HEK293T (cell line): ENCODE measurements around the gene COPS2.
"Not testable (repeated sequence)": the region's sequence is repeated elsewhere in the genome, so short reads cannot be mapped to it uniquely, and the experiment has no call there.

Experiments
- CTCF ChIA-PET: fragments of 350-600 bp; formaldehyde crosslinking; extraction: SDS; loops from one replicate; lab custom pipeline; 2021; ENCODE audit warnings: antibody characterized with exemption, inconsistent platforms; lab: Yijun Ruan, JAX
- POLR2A ChIA-PET: fragments of 350-600 bp; formaldehyde crosslinking; extraction: SDS; loops from one replicate; lab custom pipeline; 2020; ENCODE audit warnings: antibody characterized with exemption, inconsistent platforms; lab: Yijun Ruan, JAX
- DNase-seq: peaks from one replicate; pipeline ENCODE4 v3.0.0; 2012; ENCODE audit warnings: mixed read lengths; ENCODE audit errors: extremely low spot score
- ARNT ChIP-seq: fragments of 450-650 bp; IDR thresholded peaks from 2 replicates; pipeline ENCODE4 v1.6.1; 2017; ENCODE audit warnings: mild to moderate bottlenecking
- BHLHE40 ChIP-seq: fragments of 450-650 bp; IDR thresholded peaks from 2 replicates; pipeline ENCODE4 v1.6.1; 2016; ENCODE audit warnings: mild to moderate bottlenecking, moderate library complexity, borderline replicate concordance
- CTBP1 ChIP-seq: fragments of 450-650 bp; IDR thresholded peaks from 2 replicates; pipeline ENCODE4 v1.6.1; 2016; ENCODE audit warnings: borderline replicate concordance
- ELF4 ChIP-seq: fragments of 450-650 bp; IDR thresholded peaks from 2 replicates; pipeline ENCODE4 v1.6.1; 2017; ENCODE audit warnings: antibody characterized with exemption
- FOXA1 ChIP-seq: fragments of 450-650 bp; IDR thresholded peaks from 2 replicates; pipeline ENCODE4 v1.6.1; 2016; ENCODE audit warnings: mild to moderate bottlenecking
- FOXK2 ChIP-seq: fragments of 450-650 bp; IDR thresholded peaks from 2 replicates; pipeline ENCODE4 v1.6.1; 2016; ENCODE audit warnings: mild to moderate bottlenecking
- FOXM1 ChIP-seq: fragments of 450-650 bp; IDR thresholded peaks from 2 replicates; pipeline ENCODE4 v1.6.1; 2017; ENCODE audit warnings: mild to moderate bottlenecking, borderline replicate concordance
- HDGF ChIP-seq: fragments of 450-650 bp; IDR thresholded peaks from 2 replicates; pipeline ENCODE4 v1.6.1; 2017; ENCODE audit warnings: antibody characterized with exemption, borderline replicate concordance
- L3MBTL2 ChIP-seq: fragments of 450-650 bp; conservative IDR thresholded peaks from 2 replicates; pipeline ENCODE4 v1.6.1; 2016; ENCODE audit warnings: mild to moderate bottlenecking
- LEF1 ChIP-seq: fragments of 450-650 bp; IDR thresholded peaks from 2 replicates; pipeline ENCODE4 v1.6.1; 2017; ENCODE audit warnings: mild to moderate bottlenecking, borderline replicate concordance
- NFRKB ChIP-seq: fragments of 450-650 bp; IDR thresholded peaks from 2 replicates; pipeline ENCODE4 v1.6.1; 2016; ENCODE audit warnings: mild to moderate bottlenecking, moderate library complexity
- SP1 ChIP-seq: fragments of 450-650 bp; IDR thresholded peaks from 2 replicates; pipeline ENCODE4 v1.6.1; 2017
- SUZ12 ChIP-seq: fragments of 450-650 bp; IDR thresholded peaks from 2 replicates; pipeline ENCODE4 v1.6.1; 2016; ENCODE audit warnings: mild to moderate bottlenecking
- TARDBP ChIP-seq: fragments of 450-650 bp; IDR thresholded peaks from 2 replicates; pipeline ENCODE4 v1.6.1; 2016
- ZNF384 ChIP-seq: fragments of 450-650 bp; IDR thresholded peaks from 2 replicates; pipeline ENCODE4 v1.6.1; 2016
- TF ChIP-seq, protein P1 (sequence below): fragments of 450-650 bp; IDR thresholded peaks from 2 replicates; pipeline ENCODE4 v1.6.1; 2016

COPS2 gene

DNA sequence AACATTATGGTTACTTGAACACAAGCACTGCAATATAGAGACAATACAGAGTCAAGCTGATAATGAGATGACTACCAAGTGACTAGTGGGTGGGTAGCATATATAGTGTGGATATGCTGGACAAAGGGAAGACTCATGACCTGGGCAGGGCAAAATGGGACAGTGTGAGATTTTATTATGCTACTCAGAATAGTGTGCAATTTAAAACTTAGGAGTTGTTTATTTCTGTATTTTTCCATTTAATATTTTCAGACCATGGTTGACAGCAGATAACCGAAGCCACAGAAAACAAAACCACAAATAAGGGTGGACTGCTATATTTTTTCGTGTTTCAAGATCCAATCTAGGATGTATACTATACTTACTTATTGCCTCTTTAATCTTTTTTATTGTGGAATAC lies 34.2 kb upstream of the COPS2 start:
- TF ChIP-seq, protein P1, sequence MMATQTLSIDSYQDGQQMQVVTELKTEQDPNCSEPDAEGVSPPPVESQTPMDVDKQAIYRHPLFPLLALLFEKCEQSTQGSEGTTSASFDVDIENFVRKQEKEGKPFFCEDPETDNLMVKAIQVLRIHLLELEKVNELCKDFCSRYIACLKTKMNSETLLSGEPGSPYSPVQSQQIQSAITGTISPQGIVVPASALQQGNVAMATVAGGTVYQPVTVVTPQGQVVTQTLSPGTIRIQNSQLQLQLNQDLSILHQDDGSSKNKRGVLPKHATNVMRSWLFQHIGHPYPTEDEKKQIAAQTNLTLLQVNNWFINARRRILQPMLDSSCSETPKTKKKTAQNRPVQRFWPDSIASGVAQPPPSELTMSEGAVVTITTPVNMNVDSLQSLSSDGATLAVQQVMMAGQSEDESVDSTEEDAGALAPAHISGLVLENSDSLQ: no peak
- TF ChIP-seq SP1: no peak
- TF ChIP-seq CTBP1: no peak
- TF ChIP-seq BHLHE40: no peak
- TF ChIP-seq ELF4: no peak
- TF ChIP-seq FOXA1: no peak
- no peak for TF ChIP-seq LEF1
- TF ChIP-seq FOXM1: no peak
- TF ChIP-seq HDGF: no peak
- TF ChIP-seq L3MBTL2: no peak
- no peak for TF ChIP-seq FOXK2
- no peak for TF ChIP-seq SUZ12
- no peak for TF ChIP-seq ARNT
- TF ChIP-seq TARDBP: no peak
- TF ChIP-seq NFRKB: no peak
- no peak for TF ChIP-seq ZNF384
- no peak for DNase-seq

DNA sequence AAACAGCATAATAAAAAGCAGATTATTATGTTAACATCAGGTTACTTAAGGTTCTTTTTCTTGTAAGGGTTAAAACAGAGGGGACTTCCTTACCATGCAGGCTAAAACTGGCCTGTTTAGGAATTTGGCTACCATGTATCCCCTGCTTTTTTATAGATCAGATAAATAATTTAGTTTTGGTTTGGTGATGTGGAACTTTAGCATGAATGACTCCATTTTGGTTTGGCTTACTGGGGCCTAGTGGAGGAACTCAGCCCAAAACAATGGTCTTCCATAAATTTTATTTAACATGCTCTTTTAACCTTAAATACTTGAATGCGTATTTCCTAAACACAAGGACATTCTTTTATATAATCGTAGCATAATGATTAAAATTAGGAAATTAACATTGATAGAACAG lies 33.5 kb upstream of the COPS2 start:
- no peak for DNase-seq
- ChIA-PET POLR2A (no interaction called here), CTCF (no interaction called here)
- TF ChIP-seq FOXM1: no peak
- no peak for TF ChIP-seq SP1
- no peak for TF ChIP-seq NFRKB
- TF ChIP-seq BHLHE40: no peak
- no peak for TF ChIP-seq TARDBP
- no peak for TF ChIP-seq LEF1
- no peak for TF ChIP-seq HDGF
- TF ChIP-seq, protein P1: no peak
- no peak for TF ChIP-seq FOXA1
- TF ChIP-seq SUZ12: no peak
- no peak for TF ChIP-seq L3MBTL2

More for the DNA sequence above, 34.2 kb upstream of the COPS2 start:
- ChIA-PET POLR2A (no interaction called here), CTCF (no interaction called here)

DNA sequence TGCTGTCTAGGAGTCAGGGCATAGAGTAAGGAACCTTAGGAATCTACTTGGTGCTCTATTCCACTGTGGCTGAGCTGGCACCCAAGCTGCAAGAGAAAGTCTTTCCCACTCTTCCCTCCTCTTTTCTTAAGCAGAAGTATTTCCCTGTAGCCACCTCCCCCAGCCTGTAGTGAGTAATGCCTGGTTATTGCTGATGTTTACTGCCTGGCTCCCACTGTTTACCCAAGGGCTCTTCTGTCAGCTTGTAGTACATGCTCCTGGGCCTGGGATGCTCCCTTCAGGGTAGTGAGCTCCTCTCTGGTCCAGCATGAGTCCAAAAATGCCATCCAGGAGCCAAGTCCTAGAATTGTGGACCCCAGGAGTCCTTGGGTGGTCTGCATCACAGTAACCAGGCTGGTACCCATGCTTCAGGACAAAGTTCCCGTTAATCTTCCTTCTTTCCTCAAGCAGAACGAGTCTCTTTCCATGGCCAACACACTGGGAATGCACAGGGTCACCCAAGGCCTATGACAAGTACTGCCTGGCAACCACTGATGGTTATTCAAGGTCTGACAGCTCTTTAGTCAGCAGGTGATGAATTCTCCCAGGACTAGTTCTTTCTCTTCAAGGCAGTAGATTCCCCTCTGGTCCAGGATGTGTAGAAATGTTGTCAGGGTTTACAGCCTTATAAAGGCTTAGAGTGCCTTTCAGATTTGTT lies 32.3 kb upstream of the COPS2 start:
- DNase-seq: no peak
- TF ChIP-seq L3MBTL2: no peak
- no peak for TF ChIP-seq NFRKB
- no peak for TF ChIP-seq LEF1
- TF ChIP-seq SUZ12: no peak
- no peak for TF ChIP-seq TARDBP
- TF ChIP-seq SP1: no peak
- no peak for TF ChIP-seq FOXM1
- POLR2A ChIA-PET: no interaction called here
- CTCF ChIA-PET: interaction anchor here (0.6 kb wide), 1 partner anchor 1165 kb away, joined by 5 read pairs; no protein-coding TSS in a partner anchor

DNA sequence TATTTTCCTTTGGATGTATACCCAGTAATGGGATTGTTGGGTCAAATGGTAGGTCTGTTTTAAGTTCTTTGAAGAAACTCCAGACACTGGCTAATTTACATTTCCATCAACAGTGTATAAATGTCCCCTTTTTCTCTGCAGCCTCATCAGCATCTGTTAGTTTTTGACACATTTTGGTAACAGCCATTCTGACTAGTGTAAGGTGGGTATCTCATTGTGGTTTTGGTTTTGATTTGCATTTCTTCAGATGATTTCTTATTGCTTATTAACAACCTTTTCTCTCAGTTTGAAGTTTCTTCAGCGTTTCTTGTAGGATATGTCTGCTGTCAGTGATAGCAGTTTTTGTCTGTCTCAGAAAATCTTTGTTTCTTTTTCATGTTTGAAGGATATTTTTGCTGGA lies 30.1 kb upstream of the COPS2 start:
- TF ChIP-seq ARNT: no peak
- TF ChIP-seq SP1: no peak
- TF ChIP-seq TARDBP: no peak
- DNase-seq: no peak
- ChIA-PET CTCF (no interaction called here), POLR2A (no interaction called here)

DNA sequence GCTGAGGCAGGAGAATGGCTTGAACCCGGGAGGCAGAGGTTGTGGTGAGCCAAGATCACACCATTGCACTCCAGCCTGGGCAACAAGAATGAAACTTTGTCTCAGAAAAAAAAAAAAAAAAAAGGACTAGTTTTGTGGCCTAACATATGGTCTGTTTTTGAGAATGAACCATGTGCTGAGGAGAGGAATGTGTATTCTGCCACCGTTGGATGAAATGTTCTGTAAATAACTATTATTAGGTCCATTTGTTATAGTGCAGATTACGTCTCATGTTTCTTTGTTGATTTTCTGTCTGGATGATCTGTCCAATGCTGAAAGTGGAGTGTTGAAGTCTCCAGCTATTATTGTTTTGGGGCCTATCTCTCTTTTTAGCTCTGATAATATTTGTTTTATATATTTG lies 28.3 kb upstream of the COPS2 start:
- CTCF ChIA-PET: interaction anchor here (0.6 kb wide), 1 partner anchor 820 kb away, joined by 3 read pairs; no protein-coding TSS in a partner anchor
- DNase-seq, POLR2A ChIA-PET: not testable (repeated sequence)

DNA sequence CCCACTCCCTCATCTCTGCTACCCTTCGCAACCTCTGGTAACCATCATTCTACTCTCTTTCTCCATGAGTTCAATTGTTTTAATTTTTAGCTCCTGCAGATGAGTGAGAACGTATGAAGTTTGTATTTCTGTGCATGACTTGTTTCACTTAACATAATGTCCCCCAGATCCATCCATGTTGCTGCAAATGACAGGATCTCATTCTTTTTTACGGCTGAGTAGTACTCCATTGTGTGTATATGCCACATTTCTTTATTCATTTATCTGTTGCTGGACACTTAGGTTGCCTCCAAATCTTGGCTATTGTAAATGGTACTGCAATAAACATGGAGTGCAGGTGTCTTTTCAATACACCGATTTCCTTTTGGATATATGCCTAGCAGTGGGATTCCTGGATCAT lies 26.7 kb upstream of the COPS2 start:
- no peak for TF ChIP-seq FOXM1
- DNase-seq: no peak
- POLR2A ChIA-PET: no interaction called here
- CTCF ChIA-PET: no interaction called here

DNA sequence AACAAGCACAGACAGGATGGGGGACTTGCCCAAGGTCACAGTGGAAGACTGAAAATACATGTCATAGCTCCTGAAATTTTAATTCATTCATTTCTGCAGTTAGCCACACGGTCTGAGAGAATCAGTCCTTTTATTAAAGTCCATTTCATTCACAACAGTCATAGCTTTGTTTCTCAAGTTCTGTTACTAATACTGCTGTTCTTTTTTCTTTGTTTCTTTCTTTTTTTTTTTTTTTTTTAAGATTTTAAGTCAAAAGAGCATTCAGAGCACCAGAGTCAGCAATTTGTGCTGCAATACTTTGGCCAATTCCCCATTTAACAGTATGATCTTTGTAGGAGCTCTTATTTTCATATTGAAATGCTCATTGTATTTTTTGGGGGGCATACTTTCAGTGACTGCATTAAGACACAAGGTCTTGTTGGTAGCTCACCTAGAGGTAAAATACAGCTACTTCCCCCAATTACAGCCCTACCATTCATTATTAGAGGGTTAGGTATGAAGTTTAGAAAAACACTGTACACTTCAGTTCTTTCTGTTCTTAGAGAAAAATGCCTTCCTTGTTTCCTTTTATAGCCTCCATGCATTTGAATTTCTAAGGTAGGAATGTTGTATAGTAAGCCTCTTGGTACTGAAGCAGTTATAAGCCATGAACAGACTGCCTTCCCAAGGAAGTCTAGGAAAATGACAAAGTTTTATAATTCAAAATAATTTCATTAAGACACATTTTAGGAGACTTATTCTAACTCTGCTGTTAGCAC lies 24.2 kb upstream of the COPS2 start:
- POLR2A ChIA-PET: interaction anchor here (2.1 kb wide), 1 partner anchor 10 kb away, joined by 12 read pairs; the partner anchor contains the start of gene GALK2
- CTCF ChIA-PET: interaction anchor here (0.5 to 0.7 kb wide), 2 partner anchors 11 to 365 kb away, joined by 5 to 6 read pairs; no protein-coding TSS in a partner anchor
- DNase-seq: no peak
- no peak for TF ChIP-seq BHLHE40
- TF ChIP-seq ZNF384: no peak
- no peak for TF ChIP-seq FOXM1
- no peak for TF ChIP-seq HDGF
- no peak for TF ChIP-seq LEF1
- TF ChIP-seq, protein P1: no peak
- no peak for TF ChIP-seq FOXK2
- TF ChIP-seq TARDBP: no peak
- no peak for TF ChIP-seq ARNT
- TF ChIP-seq NFRKB: no peak
- TF ChIP-seq L3MBTL2: no peak
- TF ChIP-seq ELF4: no peak
- no peak for TF ChIP-seq SP1
- no peak for TF ChIP-seq SUZ12
- no peak for TF ChIP-seq FOXA1
- no peak for TF ChIP-seq CTBP1
